KOPT-K1 (cell line): ENCODE results near the gene CYTL1.

ENCODE experiments used
- H3K27ac ChIP-seq: fragments of 200-600 bp; sonication (generic); 2 replicates; pipeline ENCODE4 v1.5.1; 2016; ENCODE audit warnings: antibody characterized with exemption, mild to moderate bottlenecking, low read depth, low read length; ENCODE audit not compliant: poor library complexity, severe bottlenecking
- H3K36me3 ChIP-seq: fragments of 200-600 bp; sonication (generic); 2 replicates; pipeline ENCODE4 v1.5.1; 2017; ENCODE audit warnings: antibody characterized with exemption, mild to moderate bottlenecking, low read length, moderate library complexity; ENCODE audit not compliant: insufficient read depth
- H3K9me3 ChIP-seq: fragments of 200-600 bp; sonication (generic); 2 replicates; pipeline ENCODE4 v1.5.1; 2017; ENCODE audit warnings: antibody characterized with exemption, low read length, mild to moderate bottlenecking; ENCODE audit not compliant: insufficient read depth, poor library complexity, severe bottlenecking

Gene CYTL1

GRCh38 chr4:5040856-5041620, 21.8 kb upstream of the CYTL1 start:
- Histone ChIP-seq H3K27ac (no peak overlapping the region), H3K36me3 (no peaks in the 10 kb centered on the region), H3K9me3 (no peaks in the 10 kb centered on the region)

GRCh38 chr4:5039800-5040199, 20.5 kb upstream of the CYTL1 start:
- no peak overlapping the region for H3K27ac ChIP-seq
- no peaks in the 10 kb centered on the region for H3K36me3 ChIP-seq
- H3K9me3 ChIP-seq = no peaks in the 10 kb centered on the region

- H3K36me3 ChIP-seq = no peaks in the 10 kb centered on the region
- no peak overlapping the region for H3K27ac ChIP-seq
- H3K9me3 ChIP-seq = no peaks in the 10 kb centered on the region
Measured at GRCh38 chr4:5037553-5038551, 18.6 kb upstream of the CYTL1 start.

GRCh38 chr4:5036239-5036638, 17.0 kb upstream of the CYTL1 start:
- Histone ChIP-seq H3K36me3 (no peaks in the 10 kb centered on the region), H3K27ac (no peak overlapping the region)

GRCh38 chr4:5034206-5034605, 14.9 kb upstream of the CYTL1 start:
- H3K36me3 ChIP-seq = no peaks in the 10 kb centered on the region
- no peak overlapping the region for H3K27ac ChIP-seq
- H3K9me3 ChIP-seq = no peaks in the 10 kb centered on the region

More at GRCh38 chr4:5036239-5036638, 17.0 kb upstream of the CYTL1 start:
- H3K9me3 ChIP-seq = no peaks in the 10 kb centered on the region

- no peak overlapping the region for H3K27ac ChIP-seq
- no peaks in the 10 kb centered on the region for H3K9me3 ChIP-seq
- no peaks in the 10 kb centered on the region for H3K36me3 ChIP-seq
Measured at GRCh38 chr4:5033281-5033841, 14.1 kb upstream of the CYTL1 start.

GRCh38 chr4:5032813-5033212, 13.6 kb upstream of the CYTL1 start:
- H3K36me3 ChIP-seq = no peaks in the 10 kb centered on the region
- H3K27ac ChIP-seq = no peak overlapping the region
- H3K9me3 ChIP-seq = no peaks in the 10 kb centered on the region

GRCh38 chr4:5030927-5031326, 11.7 kb upstream of the CYTL1 start:
- Histone ChIP-seq H3K27ac (no peak overlapping the region), H3K9me3 (no peaks in the 10 kb centered on the region), H3K36me3 (no peaks in the 10 kb centered on the region)

- H3K9me3 ChIP-seq = no peaks in the 10 kb centered on the region
- H3K36me3 ChIP-seq = no peaks in the 10 kb centered on the region
- H3K27ac ChIP-seq = no peak overlapping the region
Measured at GRCh38 chr4:5030221-5030620, 11.0 kb upstream of the CYTL1 start.

GRCh38 chr4:5029447-5029846, 10.2 kb upstream of the CYTL1 start:
- Histone ChIP-seq H3K27ac (no peak overlapping the region), H3K36me3 (no peaks in the 10 kb centered on the region), H3K9me3 (no peaks in the 10 kb centered on the region)

- H3K36me3 ChIP-seq = no peaks in the 10 kb centered on the region
- H3K9me3 ChIP-seq = no peaks in the 10 kb centered on the region
- no peak overlapping the region for H3K27ac ChIP-seq
Measured at GRCh38 chr4:5028480-5028879, 9.2 kb upstream of the CYTL1 start.

GRCh38 chr4:5027346-5027745, 8.1 kb upstream of the CYTL1 start:
- no peaks in the 10 kb centered on the region for H3K36me3 ChIP-seq
- no peaks in the 10 kb centered on the region for H3K9me3 ChIP-seq
- no peak overlapping the region for H3K27ac ChIP-seq

- H3K27ac ChIP-seq = no peak overlapping the region
- H3K9me3 ChIP-seq = no peaks in the 10 kb centered on the region
- H3K36me3 ChIP-seq = no peaks in the 10 kb centered on the region
Measured at GRCh38 chr4:5026371-5026770, 7.1 kb upstream of the CYTL1 start.

GRCh38 chr4:5024673-5025072, 5.4 kb upstream of the CYTL1 start:
- Histone ChIP-seq H3K27ac (no peak overlapping the region), H3K9me3 (no peaks in the 10 kb centered on the region), H3K36me3 (no peaks in the 10 kb centered on the region)

- Histone ChIP-seq H3K9me3 (no peaks in the 10 kb centered on the region), H3K27ac (no peak overlapping the region), H3K36me3 (no peaks in the 10 kb centered on the region)
Measured at GRCh38 chr4:5021546-5021945, 2.3 kb upstream of the CYTL1 start.
